ENCODE results near the gene CHST5. TPM values are rescaled to one million over a fixed set of nuclear protein-coding genes. Genes with fewer than 3 reads are reported as not detected.
A peak's percentile ranks its signal among the peaks of the same experiment; 100 is the strongest.

CHST5 gene
- total and polyA plus RNA-seq, 2 of the 8 experiments (the other 6 are each of a cell fraction or from before 2014, with no cell fraction given), result 0.13 to 0.23 TPM

- Histone ChIP-seq H2AFZ (ENCODE audit: low read length) (no peak overlapping the region; the same call in 1 of the 2 replicates), H2BK15ac (ENCODE audit: low read length) (no peak overlapping the region), H3K79me1 (ENCODE audit: low read depth, low read length) (no peaks in the 10 kb centered on the region), H3K4me2 (ENCODE audit: insufficient read depth in 1 of 2, low read depth in 2 of 2, low read length in 2 of 2) (no peak overlapping the region), H2BK5ac (ENCODE audit: low read depth, low read length) (no peak overlapping the region), H3K4me3 (ENCODE audit: extremely low read depth in 1 of 4, insufficient read depth in 2 of 4, low read depth in 3 of 4, low read length in 4 of 4) (no peak overlapping the region), H3K36me3 (ENCODE audit: control insufficient read depth in 2 of 4, insufficient read depth in 4 of 4, low read length in 3 of 4) (no peaks in the 10 kb centered on the region), H3K27ac (ENCODE audit: low read depth, low read length) (no peak overlapping the region), H3K79me2 (ENCODE audit: control insufficient read depth in 1 of 2, insufficient read depth in 2 of 2, low read length in 2 of 2) (no peaks in the 10 kb centered on the region), H4K5ac (ENCODE audit: insufficient read length, low read depth, low read length) (no peak overlapping the region), H4K20me1 (replicated peaks in 1 of 2; ENCODE audit: control insufficient read depth in 1 of 2, insufficient read depth in 2 of 2, low read length in 2 of 2) (no peaks in the 10 kb centered on the region), H3K18ac (ENCODE audit: extremely low read depth, low read length) (no peak overlapping the region), H3K23ac (ENCODE audit: insufficient read length) (no peak overlapping the region), H4K8ac (ENCODE audit: extremely low read depth, insufficient read depth, low read length) (peak overlapping the region; percentile 54; the same call in 1 of the 2 replicates), H3K14ac (ENCODE audit: insufficient read length) (no peak overlapping the region), H2AK5ac (ENCODE audit: low read depth, low read length) (no peak overlapping the region), H3K4ac (replicated peaks; ENCODE audit: insufficient read length, low read depth, low read length) (no peak overlapping the region), H3K23me2 (ENCODE audit: low read depth, low read length) (no peaks in the 10 kb centered on the region), H3K56ac (replicated peaks; ENCODE audit: insufficient read length, low read depth, low read length) (no peak overlapping the region), H2BK120ac (replicated peaks; ENCODE audit: low read depth, low read length) (no peak overlapping the region), H2BK12ac (ENCODE audit: low read depth, low read length) (no peak overlapping the region), H3K9me3 (ENCODE audit: insufficient read depth in 2 of 2, low read depth in 1 of 2, low read length in 1 of 2) (no peaks in the 10 kb centered on the region), H4K91ac (replicated peaks; ENCODE audit: insufficient read length, low read length) (no peak overlapping the region), H3K27me3 (replicated peaks in 1 of 4; ENCODE audit: control insufficient read depth in 3 of 4, extremely low read depth in 1 of 4, insufficient read depth in 3 of 4, low read length in 3 of 4) (no peaks in the 10 kb centered on the region), H3K4me1 (replicated peaks in 1 of 4; ENCODE audit: control insufficient read depth in 3 of 4, insufficient read depth in 4 of 4, low read length in 3 of 4) (no peaks in the 10 kb centered on the region), H2BK20ac (ENCODE audit: low read length) (no peak overlapping the region), H3K9ac (replicated peaks in 1 of 4; ENCODE audit: extremely low read depth in 1 of 4, low read depth in 3 of 4, low read length in 3 of 4) (no peak overlapping the region)
- 96% methylated on average over 29 of the region's 29 CpGs; no CpG with 5 or more reads in 1 of the 2 experiments for WGBS, 2 experiments (ENCODE audit: extremely low coverage in 1 of 2, insufficient coverage in 1 of 2, insufficient read length in 1 of 2, insufficient replicate concordance in 2 of 2, low coverage in 1 of 2, low lambda C conversion rate in 2 of 2, missing lambda C conversion rate in 1 of 2)
- no peak for DNase-seq (ENCODE audit: low read depth in 1 of 2, low spot score in 2 of 2)
- ChIA-PET POLR2A (ENCODE audit: partially characterized antibody) (no interaction called here), CTCF (ENCODE audit: partially characterized antibody) (interaction anchor here (0.7 to 9.3 kb wide), 2 partner anchors 9 to 198 kb away, joined by 3 to 203 read pairs; no protein-coding TSS in a partner anchor)
- no peak for FAIRE-seq
- TF ChIP-seq SIRT6 (IDR thresholded peaks at IDR 0.05; ENCODE audit: low read length), result no peak
- no peak for TF ChIP-seq MAFK (IDR thresholded peaks at IDR 0.05; ENCODE audit: low read depth, low read length)
- no peak for TF ChIP-seq RXRA (IDR thresholded peaks at IDR 0.05; ENCODE audit: insufficient read depth, low read depth, low read length)
- no peak for TF ChIP-seq BACH1 (IDR thresholded peaks at IDR 0.05; ENCODE audit: low read length)
- no peak for TF ChIP-seq EP300 (IDR thresholded peaks at IDR 0.05; ENCODE audit: borderline replicate concordance in 1 of 2, low read depth in 2 of 2, low read length in 2 of 2)
- no peak for TF ChIP-seq BCL11A (IDR thresholded peaks at IDR 0.05; ENCODE audit: low read depth in 2 of 2, low read length in 2 of 2)
- TF ChIP-seq ZNF274 (IDR thresholded peaks at IDR 0.05; ENCODE audit: borderline replicate concordance, extremely low read depth, low read length), result no peak
- TF ChIP-seq TEAD4 (IDR thresholded peaks at IDR 0.05; ENCODE audit: low read depth, low read length), result no peak
- no peak for TF ChIP-seq ATF2 (IDR thresholded peaks at IDR 0.05; ENCODE audit: low read length)
- TF ChIP-seq SIN3A (conservative IDR thresholded peaks at IDR 0.05 in 1 of 2, IDR thresholded peaks at IDR 0.05 in 1 of 2; ENCODE audit: low read depth in 1 of 2, low read length in 2 of 2), result no peak
- TF ChIP-seq SRF (IDR thresholded peaks at IDR 0.05; ENCODE audit: low read depth, low read length), result no peak
- TF ChIP-seq SP4 (IDR thresholded peaks at IDR 0.05; ENCODE audit: low read length), result no peak
- TF ChIP-seq ASH2L (IDR thresholded peaks at IDR 0.05; ENCODE audit: low read length), result no peak
- TF ChIP-seq TCF12 (IDR thresholded peaks at IDR 0.05; ENCODE audit: low read depth, low read length), result no peak
These were observed 5.9 kb downstream of the CHST5 start for GRCh38 chr16:75529959-75530358.

All from H1 (cell line).